Measurements from ENCODE around the gene CCDC170.

The CCDC170 gene

GRCh38 chr6:151624481-151624880 lies 130.7 kb downstream of the CCDC170 start:
- no peak for DNase-seq

DNA sequence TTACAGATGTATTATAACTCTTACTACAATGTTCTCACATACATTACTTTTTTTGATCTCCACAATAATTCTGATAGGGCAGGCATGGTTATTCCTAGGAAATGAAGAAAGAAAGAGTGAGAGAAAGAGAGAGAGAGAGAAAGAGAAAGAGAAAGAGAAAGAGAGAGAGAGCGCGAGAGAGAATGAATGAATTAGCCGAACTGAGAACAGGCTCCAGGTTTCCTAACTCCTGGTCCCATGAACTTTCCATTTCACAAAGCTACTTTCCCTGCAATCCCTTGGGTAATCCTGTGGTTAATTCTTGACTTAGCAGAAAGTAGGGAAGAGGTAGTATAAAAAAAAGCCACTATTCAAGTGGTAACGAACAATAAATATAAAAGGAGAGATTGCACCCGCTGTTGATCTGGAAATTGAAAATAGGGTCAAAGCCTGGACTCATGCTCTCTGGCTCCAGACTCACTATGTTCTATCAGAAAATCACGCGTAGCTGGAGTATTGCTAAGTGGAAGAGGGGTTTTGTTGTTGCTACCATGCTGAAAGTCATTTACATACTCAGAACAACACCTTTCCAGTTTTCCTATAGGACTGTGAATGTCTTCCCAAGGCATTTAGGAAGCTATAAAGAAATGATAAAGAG lies 131.2 kb downstream of the CCDC170 start:
- no peak for DNase-seq

- DNase-seq: peak in 1 of 5 donors; percentile 28
Observed at GRCh38 chr6:151627689-151628444, 134.1 kb downstream of the CCDC170 start.

DNA sequence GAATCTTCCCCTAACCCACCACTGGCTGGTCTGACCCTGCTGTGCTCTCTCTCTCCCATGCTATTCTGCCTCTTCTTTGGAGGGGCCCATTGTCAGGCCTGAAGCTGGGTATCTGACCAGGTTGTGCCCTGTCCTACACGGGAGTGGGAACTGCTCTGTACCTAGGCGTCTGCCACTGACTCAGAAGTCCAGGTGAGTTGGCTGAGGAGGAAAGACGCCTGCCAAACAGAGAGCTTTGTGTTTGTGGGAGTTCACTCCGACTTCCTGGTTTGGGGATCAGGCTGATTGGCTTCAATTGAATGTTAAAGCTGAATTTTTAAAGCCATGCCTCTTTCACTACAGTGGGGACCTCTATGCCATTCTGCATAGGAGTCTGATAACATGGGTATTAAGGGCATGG lies 136.0 kb downstream of the CCDC170 start:
- DNase-seq: no peak

GRCh38 chr6:151630387-151630786 lies 136.6 kb downstream of the CCDC170 start:
- no peak for DNase-seq

GRCh38 chr6:151630991-151631655 lies 137.3 kb downstream of the CCDC170 start:
- no peak for DNase-seq

DNA sequence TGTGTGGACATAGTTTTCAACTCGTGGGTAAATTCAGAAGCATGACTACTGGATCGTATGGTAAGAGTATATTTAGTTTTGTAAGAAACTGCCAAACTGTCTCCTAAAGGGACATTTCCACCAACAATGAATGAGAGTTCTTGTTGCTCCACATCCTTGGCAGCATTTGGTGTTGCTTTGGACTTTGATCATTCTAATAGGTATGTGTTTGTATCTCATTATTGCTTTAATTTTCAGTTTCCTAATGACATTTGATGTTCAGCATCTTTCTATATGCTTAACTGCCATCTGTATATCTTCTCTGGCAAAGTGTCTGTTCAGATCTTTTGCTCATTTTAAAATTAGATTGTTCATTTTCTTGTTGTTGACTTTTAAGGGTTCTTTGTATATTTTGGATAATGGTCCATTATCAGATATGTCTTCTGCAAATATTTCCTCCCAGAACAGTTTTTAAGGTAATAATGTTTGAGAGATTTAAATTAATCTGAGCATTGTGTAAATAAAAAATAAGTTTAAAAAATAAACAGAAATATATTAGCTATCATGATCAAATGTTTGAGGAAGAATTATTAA lies 138.7 kb downstream of the CCDC170 start:
- DNase-seq: no peak

DNA sequence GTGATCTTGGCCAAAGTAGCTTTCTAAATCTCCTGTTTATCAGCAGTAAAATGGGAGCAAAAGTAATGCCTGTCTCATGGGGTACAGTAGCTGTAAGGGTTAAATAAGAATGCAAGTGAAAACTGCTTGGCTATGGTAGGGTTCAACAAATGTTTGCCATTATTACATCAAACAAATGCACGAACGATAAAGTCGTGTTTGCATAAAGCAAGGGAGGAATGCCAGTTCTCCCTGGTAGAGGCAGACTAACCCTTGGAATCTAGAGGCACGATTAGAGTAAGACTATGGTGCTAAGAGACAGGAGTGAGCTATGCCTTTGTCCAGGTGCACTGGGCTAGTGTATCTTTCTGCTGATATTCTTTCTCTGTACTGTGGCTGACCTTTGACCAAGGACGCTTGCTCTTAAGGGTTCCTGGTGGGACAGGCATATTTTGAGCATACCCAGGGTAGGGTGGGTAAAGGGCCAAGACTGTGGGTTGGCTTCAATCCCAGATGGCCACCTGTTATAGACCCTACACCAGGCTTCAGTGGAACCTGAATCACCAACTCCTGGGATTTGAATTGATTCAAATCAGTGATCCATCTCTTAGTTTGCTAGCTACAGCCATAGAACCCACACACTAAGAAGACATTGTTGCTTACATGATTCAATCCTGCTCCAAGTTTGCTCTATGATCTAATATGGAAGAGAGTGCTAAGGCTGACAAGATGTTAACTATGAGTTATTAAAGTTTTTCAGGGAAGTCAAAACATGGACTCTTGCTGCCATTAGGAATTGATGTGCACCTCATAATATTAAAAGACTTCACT lies 139.9 kb downstream of the CCDC170 start:
- DNase-seq: no peak

- DNase-seq: peak in 1 of 5 donors; percentile 38
Observed at GRCh38 chr6:151634336-151634720, 140.5 kb downstream of the CCDC170 start.

- no peak for DNase-seq
Observed at GRCh38 chr6:151635741-151636140, 141.9 kb downstream of the CCDC170 start.

DNA sequence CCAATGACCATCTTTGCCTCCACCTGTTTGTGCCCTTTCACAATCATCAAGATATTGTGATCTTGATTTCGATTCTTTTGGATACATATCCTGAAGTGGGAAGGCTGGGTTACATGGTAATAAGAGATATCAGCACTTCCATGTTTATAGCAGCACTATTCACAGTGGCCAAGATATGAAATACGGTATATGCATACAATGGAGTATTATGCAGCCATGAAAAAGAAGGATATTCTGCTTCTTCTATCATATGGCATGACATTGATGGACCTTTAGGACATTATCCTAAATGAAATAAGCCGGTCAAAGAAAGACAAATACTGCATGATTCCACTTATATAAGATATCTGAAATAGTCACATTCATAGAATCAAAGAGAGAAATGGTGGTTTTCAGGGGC lies 144.0 kb downstream of the CCDC170 start:
- no peak for DNase-seq

- DNase-seq: no peak
Observed at GRCh38 chr6:151639750-151640149, 145.9 kb downstream of the CCDC170 start.

GRCh38 chr6:151641028-151641427 lies 147.2 kb downstream of the CCDC170 start:
- DNase-seq: no peak

DNA sequence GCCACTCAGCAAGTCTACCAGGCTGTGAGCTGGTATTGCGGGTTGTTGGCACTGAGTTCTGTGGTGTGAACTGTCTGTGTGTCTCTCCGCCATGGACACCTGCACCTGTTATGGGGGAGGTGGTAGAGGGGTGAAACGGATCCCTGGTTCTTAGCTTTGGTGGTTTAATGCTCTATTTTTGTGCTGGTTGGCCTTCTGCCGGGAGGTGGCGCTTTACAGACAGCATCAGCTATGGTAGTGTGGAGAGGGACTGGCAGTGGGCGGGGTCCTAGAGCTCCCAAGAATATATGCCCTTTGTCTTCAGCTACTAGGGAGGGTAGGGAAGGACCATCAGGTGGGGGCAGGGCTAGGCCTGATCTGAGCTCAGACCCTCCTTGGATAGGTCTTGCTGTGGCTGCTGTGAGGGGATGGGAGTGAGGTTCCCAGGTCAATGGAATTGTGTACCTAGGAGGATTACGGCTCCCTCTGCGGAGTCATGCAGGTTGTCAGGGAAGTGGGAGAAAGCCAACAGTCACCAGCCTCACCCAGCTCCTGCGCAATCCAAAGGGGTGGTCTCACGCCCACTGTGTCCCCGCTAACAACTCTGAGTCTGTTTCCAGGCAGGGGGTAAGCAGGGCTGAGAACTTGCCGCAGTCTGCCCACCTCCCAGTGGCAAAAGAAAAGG lies 154.3 kb downstream of the CCDC170 start:
- no peak for DNase-seq

- DNase-seq: no peak
Observed at GRCh38 chr6:151649835-151650234, 156.0 kb downstream of the CCDC170 start.

DNA sequence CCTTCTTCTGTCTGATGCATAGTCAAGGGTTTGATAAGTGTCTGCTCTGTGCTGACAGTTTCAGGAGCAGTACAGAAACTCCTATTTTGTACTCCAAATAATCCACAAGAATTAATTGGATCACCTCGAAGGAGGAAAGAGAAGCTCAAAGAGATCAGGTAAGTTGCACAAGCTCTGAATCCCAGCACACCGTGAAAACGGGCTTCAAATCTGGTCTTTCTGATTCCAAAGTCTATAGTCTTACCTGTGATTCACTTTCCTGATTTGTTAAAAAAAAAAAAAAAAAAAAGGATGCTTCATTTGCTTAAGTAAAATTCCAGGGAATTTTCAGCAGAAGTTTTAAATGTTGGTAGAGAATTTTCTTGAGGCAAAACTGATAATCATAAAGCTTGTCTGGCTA lies 157.8 kb downstream of the CCDC170 start:
- DNase-seq: no peak

DNA sequence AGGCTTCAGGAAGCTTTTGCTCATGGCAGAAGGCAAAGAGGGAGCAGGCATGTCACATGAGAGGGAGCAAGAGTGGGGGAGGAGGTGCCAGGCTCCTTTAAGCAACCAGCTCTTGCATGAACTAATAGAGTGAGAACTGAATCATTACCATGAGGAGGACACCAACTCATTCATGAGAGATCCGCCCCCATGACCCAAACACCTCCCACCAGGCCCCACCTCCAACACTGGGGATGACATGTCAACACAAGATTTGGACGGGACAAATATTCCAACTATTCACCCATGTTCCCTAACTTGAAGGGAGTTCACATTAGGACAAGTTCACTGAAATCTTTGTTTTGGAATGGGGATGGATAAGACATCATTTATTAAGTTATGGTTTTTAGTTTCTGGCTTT lies 158.5 kb downstream of the CCDC170 start:
- no peak for DNase-seq

DNA sequence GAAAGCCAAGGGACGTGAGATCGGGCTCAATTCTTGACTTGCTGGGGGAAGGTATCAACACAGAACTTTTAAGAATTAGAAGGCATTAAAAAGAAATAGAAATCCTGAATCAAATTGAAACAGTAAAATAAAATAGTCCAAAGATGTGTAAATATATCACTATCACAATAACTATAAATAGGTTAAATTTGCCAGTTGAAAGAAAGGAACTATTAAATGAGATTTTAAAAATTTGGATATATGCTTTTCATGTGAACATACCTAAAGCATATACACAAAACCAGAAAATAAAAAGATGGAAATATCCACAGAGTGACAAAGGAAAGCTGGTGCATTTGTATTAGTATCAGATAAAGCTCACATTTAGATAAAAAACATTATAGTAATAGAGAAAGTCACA lies 161.3 kb downstream of the CCDC170 start:
- DNase-seq: no peak

DNA sequence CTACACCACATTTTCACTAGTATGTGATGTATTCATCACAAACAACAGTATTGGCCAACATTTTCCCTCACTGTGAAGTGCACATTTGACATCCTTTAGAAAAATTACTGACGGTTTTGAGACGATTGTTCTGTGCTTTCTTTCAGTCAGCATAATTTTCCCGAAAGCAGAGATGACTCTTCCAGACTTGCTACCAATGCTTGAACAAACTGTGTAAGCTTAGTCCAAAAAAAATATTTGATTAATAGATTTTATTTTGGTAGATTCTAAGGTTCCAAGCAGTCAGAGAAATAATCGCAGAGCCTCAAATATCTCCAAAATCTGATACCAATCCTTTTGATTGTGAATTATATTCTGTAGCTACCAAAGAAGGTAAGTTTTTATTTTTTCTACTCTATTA lies 162.6 kb downstream of the CCDC170 start:
- DNase-seq: no peak

DNA sequence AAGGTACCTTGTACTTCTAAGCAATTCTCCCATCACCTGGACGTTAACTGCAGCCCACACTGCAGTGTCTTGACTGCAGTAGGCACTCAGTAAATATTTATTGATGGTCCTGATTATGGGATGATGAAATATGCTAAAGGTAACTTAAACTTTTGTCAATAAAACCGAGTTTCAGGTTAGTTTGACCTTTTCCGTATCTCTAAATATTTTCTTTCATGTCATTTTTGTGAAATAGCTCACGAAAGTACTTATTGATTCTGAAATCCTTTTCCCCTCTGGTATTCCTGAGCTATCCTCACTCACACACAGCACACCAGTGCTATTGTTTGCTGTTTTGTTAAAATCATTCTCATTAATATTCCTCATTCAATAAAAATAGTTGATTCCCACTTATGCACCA lies 164.3 kb downstream of the CCDC170 start:
- DNase-seq: no peak

GRCh38 chr6:151659212-151659611 lies 165.4 kb downstream of the CCDC170 start:
- no peak for DNase-seq

- no peak for DNase-seq
Observed at GRCh38 chr6:151661509-151661908, 167.7 kb downstream of the CCDC170 start.
